HG03460 (cell line): Measurements from ENCODE around the gene RANBP2.

Experiments used
- ATAC-seq: cut with Tn5 transposase; IDR thresholded peaks from one replicate; pipeline ENCODE4 v1.9.1; 2021; ENCODE audit not compliant: unreplicated experiment

Gene RANBP2

GRCh38 chr2:108776475-108776874 is 57.2 kb downstream of the RANBP2 start:
- ATAC-seq, result no peak

- no peak for ATAC-seq
These were observed 59.6 kb downstream of the RANBP2 start for GRCh38 chr2:108778857-108779256.

- peak; percentile 1 for ATAC-seq
These were observed 66.7 kb downstream of the RANBP2 start for GRCh38 chr2:108786008-108786353.

GRCh38 chr2:108786354-108787215 is 67.3 kb downstream of the RANBP2 start, which contains the start of gene CCDC138:
Gene CCDC138, plus strand, starts transcription at chr2:108786771. Its CDS starts 52 bp downstream, at chr2:108786823.
- ATAC-seq, result peak; percentile 97

GRCh38 chr2:108787216-108787541 is 67.9 kb downstream of the RANBP2 start:
- ATAC-seq, result no peak

- ATAC-seq, result no peak
These were observed 83.9 kb downstream of the RANBP2 start for GRCh38 chr2:108803045-108803736.

- no peak for ATAC-seq
These were observed 85.8 kb downstream of the RANBP2 start for GRCh38 chr2:108805032-108805431.

GRCh38 chr2:108805782-108806181 is 86.5 kb downstream of the RANBP2 start:
- no peak for ATAC-seq

- no peak for ATAC-seq
These were observed 87.3 kb downstream of the RANBP2 start for GRCh38 chr2:108806371-108807113.

- ATAC-seq, result no peak
These were observed 90.7 kb downstream of the RANBP2 start for GRCh38 chr2:108809936-108810335.

GRCh38 chr2:108810993-108811957 is 92.0 kb downstream of the RANBP2 start:
- no peak for ATAC-seq

GRCh38 chr2:108813732-108814131 is 94.5 kb downstream of the RANBP2 start:
- no peak for ATAC-seq

GRCh38 chr2:108820482-108820881 is 101.2 kb downstream of the RANBP2 start:
- ATAC-seq, result no peak

GRCh38 chr2:108823286-108823685 is 104.0 kb downstream of the RANBP2 start:
- ATAC-seq, result no peak

GRCh38 chr2:108824316-108825070 is 105.2 kb downstream of the RANBP2 start:
- no peak for ATAC-seq

GRCh38 chr2:108825254-108825653 is 106.0 kb downstream of the RANBP2 start:
- ATAC-seq, result no peak

- no peak for ATAC-seq
These were observed 106.5 kb downstream of the RANBP2 start for GRCh38 chr2:108825736-108826135.

GRCh38 chr2:108829578-108830310 is 110.5 kb downstream of the RANBP2 start:
- ATAC-seq, result no peak

GRCh38 chr2:108833219-108833618 is 113.9 kb downstream of the RANBP2 start:
- no peak for ATAC-seq
